HEK293T (cell line): Measurements from ENCODE around the gene ADCY2.

Source experiments
- BHLHE40 ChIP-seq: fragments of 450-650 bp; IDR thresholded peaks from 2 replicates; pipeline ENCODE4 v1.6.1; 2016; ENCODE audit warnings: mild to moderate bottlenecking, moderate library complexity, borderline replicate concordance
- CTBP1 ChIP-seq: fragments of 450-650 bp; IDR thresholded peaks from 2 replicates; pipeline ENCODE4 v1.6.1; 2016; ENCODE audit warnings: borderline replicate concordance
- FOXA1 ChIP-seq: fragments of 450-650 bp; IDR thresholded peaks from 2 replicates; pipeline ENCODE4 v1.6.1; 2016; ENCODE audit warnings: mild to moderate bottlenecking
- FOXK2 ChIP-seq: fragments of 450-650 bp; IDR thresholded peaks from 2 replicates; pipeline ENCODE4 v1.6.1; 2016; ENCODE audit warnings: mild to moderate bottlenecking
- HDGF ChIP-seq: fragments of 450-650 bp; IDR thresholded peaks from 2 replicates; pipeline ENCODE4 v1.6.1; 2017; ENCODE audit warnings: antibody characterized with exemption, borderline replicate concordance
- L3MBTL2 ChIP-seq: fragments of 450-650 bp; conservative IDR thresholded peaks from 2 replicates; pipeline ENCODE4 v1.6.1; 2016; ENCODE audit warnings: mild to moderate bottlenecking
- LEF1 ChIP-seq: fragments of 450-650 bp; IDR thresholded peaks from 2 replicates; pipeline ENCODE4 v1.6.1; 2017; ENCODE audit warnings: mild to moderate bottlenecking, borderline replicate concordance
- NFRKB ChIP-seq: fragments of 450-650 bp; IDR thresholded peaks from 2 replicates; pipeline ENCODE4 v1.6.1; 2016; ENCODE audit warnings: mild to moderate bottlenecking, moderate library complexity
- SP1 ChIP-seq: fragments of 450-650 bp; IDR thresholded peaks from 2 replicates; pipeline ENCODE4 v1.6.1; 2017
- SUZ12 ChIP-seq: fragments of 450-650 bp; IDR thresholded peaks from 2 replicates; pipeline ENCODE4 v1.6.1; 2016; ENCODE audit warnings: mild to moderate bottlenecking
- ZNF384 ChIP-seq: fragments of 450-650 bp; IDR thresholded peaks from 2 replicates; pipeline ENCODE4 v1.6.1; 2016
- TF ChIP-seq, protein P1 (sequence below): fragments of 450-650 bp; IDR thresholded peaks from 2 replicates; pipeline ENCODE4 v1.6.1; 2016

DNA sequence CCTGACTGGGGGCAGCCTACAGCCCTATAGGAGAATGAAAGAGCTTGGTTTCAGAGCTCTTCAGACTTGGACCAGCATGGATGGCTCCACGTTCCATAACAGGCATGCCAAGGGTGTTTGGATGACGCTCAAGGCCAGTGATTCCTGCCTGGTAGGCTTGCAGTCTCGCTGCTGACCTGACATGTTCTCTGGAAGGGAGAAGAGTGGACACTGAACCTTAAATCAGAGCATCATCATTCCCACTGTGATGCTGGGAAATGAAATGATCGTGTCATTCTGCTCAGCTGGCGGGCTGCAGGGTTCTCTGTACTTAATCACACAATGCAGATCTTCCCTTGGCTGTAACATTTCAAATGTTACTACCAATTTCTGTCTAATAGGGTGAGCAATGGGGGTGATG, 398.0 kb downstream of the ADCY2 start:
- TF ChIP-seq SP1 (no peak), L3MBTL2 (no peak), ZNF384 (no peak), NFRKB (no peak), BHLHE40 (no peak), FOXK2 (no peak), CTBP1 (no peak), FOXA1 (no peak), SUZ12 (no peak), LEF1 (no peak), HDGF (no peak)
- TF ChIP-seq, protein P1, sequence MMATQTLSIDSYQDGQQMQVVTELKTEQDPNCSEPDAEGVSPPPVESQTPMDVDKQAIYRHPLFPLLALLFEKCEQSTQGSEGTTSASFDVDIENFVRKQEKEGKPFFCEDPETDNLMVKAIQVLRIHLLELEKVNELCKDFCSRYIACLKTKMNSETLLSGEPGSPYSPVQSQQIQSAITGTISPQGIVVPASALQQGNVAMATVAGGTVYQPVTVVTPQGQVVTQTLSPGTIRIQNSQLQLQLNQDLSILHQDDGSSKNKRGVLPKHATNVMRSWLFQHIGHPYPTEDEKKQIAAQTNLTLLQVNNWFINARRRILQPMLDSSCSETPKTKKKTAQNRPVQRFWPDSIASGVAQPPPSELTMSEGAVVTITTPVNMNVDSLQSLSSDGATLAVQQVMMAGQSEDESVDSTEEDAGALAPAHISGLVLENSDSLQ: no peak
